Endothelial cell of umbilical vein (primary cell): ENCODE data around the gene SLC7A7. TPM values are rescaled to one million over a fixed set of nuclear protein-coding genes. Genes with fewer than 3 reads are reported as not detected.
"Not testable (repeated sequence)": the region's sequence is repeated elsewhere in the genome, so short reads cannot be mapped to it uniquely, and the experiment has no call there.

ENCODE experiments used
- BruUV-seq: library from RNA; stranded (reverse); fragments of 400-500 nt; replicated peaks from 2 replicates; lab custom pipeline; 2021; lab: Mats Ljungman, UMichigan
- CTCF ChIA-PET: fragments of 300-600, 350-600 bp; sonication (Branson Sonifier 250); formaldehyde crosslinking; loops from one replicate; lab custom pipeline; 2021; ENCODE audit warnings: antibody characterized with exemption, inconsistent platforms; lab: Charles Lee
- POLR2A ChIA-PET: fragments of 300-600, 350-600 bp; sonication (Branson Sonifier 250); formaldehyde crosslinking; loops from one replicate; lab custom pipeline; 2021; ENCODE audit warnings: antibody characterized with exemption, inconsistent platforms; lab: Charles Lee
- DNase-seq: peaks from one replicate; pipeline ENCODE4 v3.0.0-alpha.2; 2011; ENCODE audit warnings: low read depth, low spot score
- FAIRE-seq: peaks from 2 replicates; lab custom pipeline; 2011; peaks lifted over from hg19 to GRCh38; lab: Jason Lieb, UNC
- H2AFZ ChIP-seq: 2 replicates; pipeline ENCODE4 v1.6.0; 2012; ENCODE audit warnings: low read depth, low read length, control low read depth, inconsistent platforms
- H3K27ac ChIP-seq: 2 replicates; pipeline ENCODE4 v1.5.1; 2011; ENCODE audit warnings: low read depth, mild to moderate bottlenecking, control low read depth, low read length, moderate library complexity; ENCODE audit not compliant: insufficient read depth
- H3K27me3 ChIP-seq, 2 experiments: 2 replicates each; pipeline versions ENCODE4 v1.6.0 to v1.6.1; 2011; ENCODE audit warnings: low read length in 2 of 2, mixed read lengths in 1 of 2; ENCODE audit not compliant: control insufficient read depth in 2 of 2, insufficient read depth in 2 of 2
- H3K36me3 ChIP-seq, 2 experiments: 2 replicates in 1 of 2; 3 replicates in 1 of 2; pipeline ENCODE4 v1.5.1; 2011; ENCODE audit warnings: low read length in 2 of 2, mild to moderate bottlenecking in 1 of 2, moderate library complexity in 1 of 2; ENCODE audit not compliant: control insufficient read depth in 2 of 2, insufficient read depth in 2 of 2; ENCODE audit errors: extremely low read depth in 1 of 2
- H3K4me1 ChIP-seq: 3 replicates; pipeline ENCODE4 v1.5.1; 2011; ENCODE audit warnings: mild to moderate bottlenecking, low read length; ENCODE audit not compliant: control insufficient read depth, insufficient read depth; ENCODE audit errors: extremely low read depth
- H3K4me2 ChIP-seq: 2 replicates; pipeline ENCODE4 v1.6.1; 2011; ENCODE audit warnings: low read length, control low read depth, mixed read lengths; ENCODE audit not compliant: insufficient read depth
- H3K4me3 ChIP-seq, 3 experiments: fragments of 200-600 bp in 1 of 3; sonication (generic), shearing (Covaris generic) in 1 of 3; replicated peaks in 1 of 3; 2 replicates each; pipeline ENCODE4 v1.5.1; 2011 to 2016; ENCODE audit warnings: control low read depth in 3 of 3, low read length in 3 of 3, mild to moderate bottlenecking in 2 of 3, inconsistent platforms in 1 of 3, low read depth in 1 of 3, moderate library complexity in 1 of 3; ENCODE audit not compliant: insufficient read depth in 1 of 3
- H3K79me2 ChIP-seq: 2 replicates; pipeline ENCODE4 v1.6.0; 2012; ENCODE audit warnings: low read length, inconsistent platforms; ENCODE audit not compliant: control insufficient read depth, insufficient read depth
- H3K9ac ChIP-seq: replicated peaks from 2 replicates; pipeline ENCODE3; 2011; ENCODE audit warnings: low read length, control low read depth; ENCODE audit not compliant: insufficient read depth; ENCODE audit errors: extremely low read depth
- H3K9me1 ChIP-seq: replicated peaks from 3 replicates; pipeline ENCODE4 v1.6.0; 2011; ENCODE audit warnings: mild to moderate bottlenecking, low read length; ENCODE audit not compliant: control insufficient read depth, insufficient read depth; ENCODE audit errors: extremely low read depth
- H3K9me3 ChIP-seq: replicated peaks from 2 replicates; pipeline ENCODE4 v1.5.1; 2012; ENCODE audit warnings: low read length, inconsistent platforms; ENCODE audit not compliant: control insufficient read depth, insufficient read depth
- H4K20me1 ChIP-seq: replicated peaks from 2 replicates; pipeline ENCODE3; 2011; ENCODE audit warnings: mild to moderate bottlenecking, low read length; ENCODE audit not compliant: control insufficient read depth, insufficient read depth; ENCODE audit errors: extremely low read depth
- CTCF ChIP-seq, 2 donors: IDR thresholded peaks; 1 replicate in 1 of 2; 2 replicates in 1 of 2; pipeline ENCODE4 v1.5.1; 2011; ENCODE audit warnings: low read length in 2 of 2, mild to moderate bottlenecking in 2 of 2, moderate library complexity in 2 of 2, control low read depth in 1 of 2, inconsistent platforms in 1 of 2, low read depth in 1 of 2; ENCODE audit not compliant: insufficient read depth in 1 of 2; ENCODE audit errors: extremely low read depth in 1 of 2
- EZH2 ChIP-seq: IDR thresholded peaks from 2 replicates; pipeline ENCODE4 v1.6.1; 2012; ENCODE audit warnings: borderline replicate concordance, low read depth, mild to moderate bottlenecking, moderate library complexity, low read length, inconsistent platforms; ENCODE audit not compliant: severe bottlenecking
- GATA2 ChIP-seq: IDR thresholded peaks from 2 replicates; pipeline ENCODE4 v1.7.0; 2011; ENCODE audit warnings: low read depth, mild to moderate bottlenecking, moderate library complexity, mixed read lengths, low read length; ENCODE audit not compliant: insufficient read length, insufficient read depth
- MAX ChIP-seq: IDR thresholded peaks from 2 replicates; pipeline ENCODE4 v1.6.1; 2011; ENCODE audit not compliant: insufficient read depth, insufficient read length
- dilution Hi-C: fragments of 300-500 bp; cut with MboI; formaldehyde crosslinking; loops from one replicate; pipeline ENCODE4 v1.15.0; 2019; ENCODE audit warnings: low sequenced_read_pairs; ENCODE audit not compliant: extremely low pct_ligation_motif_present
- intact Hi-C: fragments of 100-400 bp; cut with micrococcal nuclease; formaldehyde crosslinking; loops from one replicate; pipeline ENCODE4 v1.10.0; 2022
- polyA plus RNA-seq, 4 experiments: library from polyadenylated mRNA; depleted of rRNA in 3 of 4; stranded (reverse) in 3 of 4; unstranded in 1 of 4; fragments of >200 nt; gene quantifications; 2 replicates each; pipeline versions ENCODE4 v1.2.1 to v1.2.3, GENCODE V29; 2011 to 2012; ENCODE audit warnings: missing spikeins in 1 of 4
- total RNA-seq: library from RNA; stranded (reverse); gene quantifications from 2 replicates; pipeline ENCODE4 v1.2.3, GENCODE V29; 2021

Gene SLC7A7
- total and polyA plus RNA-seq, 2 donors (not counting 3 experiments of a cell fraction or from before 2014, with no cell fraction given), result 22.5 to 94.0 TPM

GRCh38 chr14:22761734-22762133 is 53.5 kb downstream of the SLC7A7 start:
- no peak overlapping the region for H2AFZ ChIP-seq
- no peaks in the 10 kb centered on the region for H3K36me3 ChIP-seq
- dilution Hi-C loops (no loop called here), intact Hi-C loops (no loop called here)
- H4K20me1 ChIP-seq, result no peaks in the 10 kb centered on the region
- H3K4me3 ChIP-seq, result no peak overlapping the region
- no peak for FAIRE-seq
- TF ChIP-seq MAX, result no peak
- no peak for TF ChIP-seq GATA2
- TF ChIP-seq CTCF (IDR thresholded peaks at IDR 0.05; ENCODE audit: extremely low read depth in 1 of 2, insufficient read depth in 1 of 2, low read depth in 1 of 2, low read length in 2 of 2), result no peak
- no peak for TF ChIP-seq EZH2
- H3K9me1 ChIP-seq, result no peaks in the 10 kb centered on the region
- H3K27me3 ChIP-seq, result no peaks in the 10 kb centered on the region
- no peak overlapping the region for H3K4me2 ChIP-seq
- peaks cover 2% of the 10 kb centered on the region for H3K79me2 ChIP-seq
- no peak overlapping the region for H3K27ac ChIP-seq
- ChIA-PET POLR2A (interaction anchor here (0.6 kb wide), 1 partner anchor 21 kb away, joined by 4 read pairs; no protein-coding TSS in a partner anchor), CTCF (interaction anchor here (1.2 to 1.9 kb wide), 4 partner anchors 13 to 191 kb away, joined by 3 to 8 read pairs (median 6); no protein-coding TSS in a partner anchor)
- H3K4me1 ChIP-seq, result peaks cover 5% of the 10 kb centered on the region
- H3K9ac ChIP-seq, result no peak overlapping the region
- no TSS peak for BruUV-seq
- H3K9me3 ChIP-seq, result no peaks in the 10 kb centered on the region
- no peak for DNase-seq

GRCh38 chr14:22757972-22758650 is 57.1 kb downstream of the SLC7A7 start:
- intact Hi-C loops, CTCF ChIA-PET: not testable (repeated sequence)

More at GRCh38 chr14:22757972-22758650, 57.1 kb downstream of the SLC7A7 start:
- H3K9ac ChIP-seq, H3K36me3 ChIP-seq, H3K4me2 ChIP-seq, H3K27ac ChIP-seq, FAIRE-seq, H3K4me1 ChIP-seq, H3K9me3 ChIP-seq, BruUV-seq, POLR2A ChIA-PET, H3K79me2 ChIP-seq, DNase-seq, H3K4me3 ChIP-seq, H3K9me1 ChIP-seq, dilution Hi-C loops, H4K20me1 ChIP-seq, H2AFZ ChIP-seq, H3K27me3 ChIP-seq: not testable (repeated sequence)
